ENCODE results near the gene SYT1.

Gene SYT1

DNA sequence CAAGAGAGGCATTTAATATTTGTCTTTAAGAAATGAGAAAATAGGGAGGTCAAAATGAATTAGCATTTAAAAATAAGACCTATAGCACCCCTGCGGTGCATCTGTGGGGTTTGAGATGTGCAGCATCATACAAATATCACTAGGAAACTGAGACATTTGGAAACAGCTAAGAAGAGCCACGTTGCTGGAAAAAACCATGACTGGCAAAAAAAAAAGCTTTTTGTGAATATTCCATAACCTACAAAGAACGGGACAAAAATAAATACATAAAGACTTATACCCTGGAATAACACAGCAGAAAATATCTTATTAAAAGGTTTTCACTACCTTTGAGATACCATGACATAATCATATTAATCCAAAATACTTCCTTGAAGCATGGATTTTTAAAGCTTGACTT is 460.0 kb downstream of the SYT1 start:
- no peaks in the 10 kb centered on the region for H3K79me2 ChIP-seq (ENCODE audit: insufficient read depth, low read length)
- H2AFZ ChIP-seq (ENCODE audit: low read depth, low read length, severe bottlenecking), result no peak overlapping the region
- 0 out of 2 replicates have a peak, but pooled peaks cover 2% of the 10 kb centered on the region for H3K27me3 ChIP-seq (ENCODE audit: low read length)
- H3K9me3 ChIP-seq (ENCODE audit: insufficient read depth, low read length), result no peaks in the 10 kb centered on the region
- no peak overlapping the region for H3K9ac ChIP-seq (ENCODE audit: low read length)
- H3K4me3 ChIP-seq (ENCODE audit: insufficient read depth, low read length, poor library complexity, severe bottlenecking), result no peak overlapping the region
- no peak for TF ChIP-seq EZH2phosphoT487 (conservative IDR thresholded peaks at IDR 0.05; ENCODE audit: low read length)
- TF ChIP-seq, protein P1, sequence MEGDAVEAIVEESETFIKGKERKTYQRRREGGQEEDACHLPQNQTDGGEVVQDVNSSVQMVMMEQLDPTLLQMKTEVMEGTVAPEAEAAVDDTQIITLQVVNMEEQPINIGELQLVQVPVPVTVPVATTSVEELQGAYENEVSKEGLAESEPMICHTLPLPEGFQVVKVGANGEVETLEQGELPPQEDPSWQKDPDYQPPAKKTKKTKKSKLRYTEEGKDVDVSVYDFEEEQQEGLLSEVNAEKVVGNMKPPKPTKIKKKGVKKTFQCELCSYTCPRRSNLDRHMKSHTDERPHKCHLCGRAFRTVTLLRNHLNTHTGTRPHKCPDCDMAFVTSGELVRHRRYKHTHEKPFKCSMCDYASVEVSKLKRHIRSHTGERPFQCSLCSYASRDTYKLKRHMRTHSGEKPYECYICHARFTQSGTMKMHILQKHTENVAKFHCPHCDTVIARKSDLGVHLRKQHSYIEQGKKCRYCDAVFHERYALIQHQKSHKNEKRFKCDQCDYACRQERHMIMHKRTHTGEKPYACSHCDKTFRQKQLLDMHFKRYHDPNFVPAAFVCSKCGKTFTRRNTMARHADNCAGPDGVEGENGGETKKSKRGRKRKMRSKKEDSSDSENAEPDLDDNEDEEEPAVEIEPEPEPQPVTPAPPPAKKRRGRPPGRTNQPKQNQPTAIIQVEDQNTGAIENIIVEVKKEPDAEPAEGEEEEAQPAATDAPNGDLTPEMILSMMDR (IDR thresholded peaks at IDR 0.05; ENCODE audit: insufficient read depth, low read length, poor library complexity, severe bottlenecking), result no peak
- no peaks in the 10 kb centered on the region for H4K20me1 ChIP-seq (ENCODE audit: low read depth, low read length)
- H3K9me2 ChIP-seq (replicated peaks; ENCODE audit: insufficient read depth, low read length), result no peaks in the 10 kb centered on the region
- H3K27ac ChIP-seq (ENCODE audit: low read depth, low read length), result no peak overlapping the region
- H3K36me3 ChIP-seq (ENCODE audit: low read length), result no peaks in the 10 kb centered on the region
- H3K4me2 ChIP-seq (ENCODE audit: low read depth, low read length, poor library complexity, severe bottlenecking), result no peak overlapping the region
- no peaks in the 10 kb centered on the region for H3F3A ChIP-seq (ENCODE audit: insufficient read depth)

DNA sequence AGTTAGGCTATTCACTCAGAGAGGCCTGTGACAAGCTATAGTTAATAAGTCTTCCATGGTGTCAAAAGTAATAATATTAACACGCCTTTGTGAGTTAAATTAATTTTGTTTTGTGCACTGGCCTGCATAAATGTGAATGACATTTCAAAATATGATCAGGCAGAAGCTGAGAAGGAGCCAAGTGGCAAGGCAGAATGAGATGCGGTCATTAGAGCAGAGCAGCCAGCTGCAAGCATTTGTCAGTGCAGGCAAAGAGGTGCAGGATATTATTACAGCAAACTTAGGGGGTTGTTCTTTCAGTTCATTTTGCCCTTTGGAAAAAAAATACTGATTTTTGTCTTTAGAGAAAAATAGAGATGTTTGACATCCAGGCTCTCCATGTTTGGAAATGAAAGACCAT is 461.6 kb downstream of the SYT1 start:
- no peaks in the 10 kb centered on the region for H3F3A ChIP-seq (ENCODE audit: insufficient read depth)
- no peaks in the 10 kb centered on the region for H3K27me3 ChIP-seq (ENCODE audit: low read length)
- H3K9me3 ChIP-seq (ENCODE audit: insufficient read depth, low read length), result no peaks in the 10 kb centered on the region
- no peak overlapping the region for H3K4me2 ChIP-seq (ENCODE audit: low read depth, low read length, poor library complexity, severe bottlenecking)
- H3K4me3 ChIP-seq (ENCODE audit: insufficient read depth, low read length, poor library complexity, severe bottlenecking), result no peak overlapping the region
- H2AFZ ChIP-seq (ENCODE audit: low read depth, low read length, severe bottlenecking), result no peak overlapping the region
- no peaks in the 10 kb centered on the region for H3K9me2 ChIP-seq (replicated peaks; ENCODE audit: insufficient read depth, low read length)
- H3K27ac ChIP-seq (ENCODE audit: low read depth, low read length), result no peak overlapping the region
- H4K20me1 ChIP-seq (ENCODE audit: low read depth, low read length), result no peaks in the 10 kb centered on the region
- no peaks in the 10 kb centered on the region for H3K36me3 ChIP-seq (ENCODE audit: low read length)
- no peak overlapping the region for H3K9ac ChIP-seq (ENCODE audit: low read length)
- no peaks in the 10 kb centered on the region for H3K79me2 ChIP-seq (ENCODE audit: insufficient read depth, low read length)
- TF ChIP-seq EZH2phosphoT487 (conservative IDR thresholded peaks at IDR 0.05; ENCODE audit: low read length), result no peak
- TF ChIP-seq, protein P1 (IDR thresholded peaks at IDR 0.05; ENCODE audit: insufficient read depth, low read length, poor library complexity, severe bottlenecking), result no peak

DNA sequence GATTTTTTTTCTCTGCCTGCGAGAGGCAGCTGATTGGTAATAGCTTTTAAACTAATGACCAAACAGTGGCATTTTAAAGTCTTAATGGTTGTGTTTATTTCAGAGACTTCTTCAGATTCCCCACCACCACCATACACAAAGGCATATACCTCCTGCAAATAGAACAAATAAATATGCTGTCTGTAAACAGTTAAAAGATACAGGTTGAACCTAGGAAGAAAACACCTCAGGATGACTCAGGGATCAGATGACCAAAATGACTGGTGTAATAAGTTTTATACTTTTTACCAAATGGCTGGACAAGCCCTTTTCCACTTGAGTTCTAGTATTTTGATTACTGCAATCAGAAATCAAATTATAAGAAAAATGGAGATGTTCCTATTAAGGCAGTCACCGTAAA is 462.1 kb downstream of the SYT1 start:
- Histone ChIP-seq H4K20me1 (ENCODE audit: low read depth, low read length) (no peaks in the 10 kb centered on the region), H3K9me2 (replicated peaks; ENCODE audit: insufficient read depth, low read length) (no peaks in the 10 kb centered on the region), H3K36me3 (ENCODE audit: low read length) (no peaks in the 10 kb centered on the region), H3K4me2 (ENCODE audit: low read depth, low read length, poor library complexity, severe bottlenecking) (no peak overlapping the region), H3K27ac (ENCODE audit: low read depth, low read length) (no peak overlapping the region), H3F3A (ENCODE audit: insufficient read depth) (no peaks in the 10 kb centered on the region), H3K4me3 (ENCODE audit: insufficient read depth, low read length, poor library complexity, severe bottlenecking) (no peak overlapping the region), H3K9ac (ENCODE audit: low read length) (no peak overlapping the region), H3K79me2 (ENCODE audit: insufficient read depth, low read length) (no peaks in the 10 kb centered on the region), H3K9me3 (ENCODE audit: insufficient read depth, low read length) (no peaks in the 10 kb centered on the region), H2AFZ (ENCODE audit: low read depth, low read length, severe bottlenecking) (no peak overlapping the region), H3K27me3 (ENCODE audit: low read length) (no peaks in the 10 kb centered on the region)
- TF ChIP-seq, protein P1 (IDR thresholded peaks at IDR 0.05; ENCODE audit: insufficient read depth, low read length, poor library complexity, severe bottlenecking), result no peak
- TF ChIP-seq EZH2phosphoT487 (conservative IDR thresholded peaks at IDR 0.05; ENCODE audit: low read length), result no peak
